Stimulated activated CD4-positive, alpha-beta T cell treated with anti-CD3 and anti-CD28 coated beads, Interleukin-2, amount 100 ng/mL, for 48 hours (primary cell): Measurements from ENCODE around the gene SLCO4A1.

Experiments
- DNase-seq, 2 donors: peaks; one replicate each; pipeline ENCODE4 v3.0.0-alpha.2; 2020

SLCO4A1 gene, protein sequence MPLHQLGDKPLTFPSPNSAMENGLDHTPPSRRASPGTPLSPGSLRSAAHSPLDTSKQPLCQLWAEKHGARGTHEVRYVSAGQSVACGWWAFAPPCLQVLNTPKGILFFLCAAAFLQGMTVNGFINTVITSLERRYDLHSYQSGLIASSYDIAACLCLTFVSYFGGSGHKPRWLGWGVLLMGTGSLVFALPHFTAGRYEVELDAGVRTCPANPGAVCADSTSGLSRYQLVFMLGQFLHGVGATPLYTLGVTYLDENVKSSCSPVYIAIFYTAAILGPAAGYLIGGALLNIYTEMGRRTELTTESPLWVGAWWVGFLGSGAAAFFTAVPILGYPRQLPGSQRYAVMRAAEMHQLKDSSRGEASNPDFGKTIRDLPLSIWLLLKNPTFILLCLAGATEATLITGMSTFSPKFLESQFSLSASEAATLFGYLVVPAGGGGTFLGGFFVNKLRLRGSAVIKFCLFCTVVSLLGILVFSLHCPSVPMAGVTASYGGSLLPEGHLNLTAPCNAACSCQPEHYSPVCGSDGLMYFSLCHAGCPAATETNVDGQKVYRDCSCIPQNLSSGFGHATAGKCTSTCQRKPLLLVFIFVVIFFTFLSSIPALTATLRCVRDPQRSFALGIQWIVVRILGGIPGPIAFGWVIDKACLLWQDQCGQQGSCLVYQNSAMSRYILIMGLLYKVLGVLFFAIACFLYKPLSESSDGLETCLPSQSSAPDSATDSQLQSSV

DNA sequence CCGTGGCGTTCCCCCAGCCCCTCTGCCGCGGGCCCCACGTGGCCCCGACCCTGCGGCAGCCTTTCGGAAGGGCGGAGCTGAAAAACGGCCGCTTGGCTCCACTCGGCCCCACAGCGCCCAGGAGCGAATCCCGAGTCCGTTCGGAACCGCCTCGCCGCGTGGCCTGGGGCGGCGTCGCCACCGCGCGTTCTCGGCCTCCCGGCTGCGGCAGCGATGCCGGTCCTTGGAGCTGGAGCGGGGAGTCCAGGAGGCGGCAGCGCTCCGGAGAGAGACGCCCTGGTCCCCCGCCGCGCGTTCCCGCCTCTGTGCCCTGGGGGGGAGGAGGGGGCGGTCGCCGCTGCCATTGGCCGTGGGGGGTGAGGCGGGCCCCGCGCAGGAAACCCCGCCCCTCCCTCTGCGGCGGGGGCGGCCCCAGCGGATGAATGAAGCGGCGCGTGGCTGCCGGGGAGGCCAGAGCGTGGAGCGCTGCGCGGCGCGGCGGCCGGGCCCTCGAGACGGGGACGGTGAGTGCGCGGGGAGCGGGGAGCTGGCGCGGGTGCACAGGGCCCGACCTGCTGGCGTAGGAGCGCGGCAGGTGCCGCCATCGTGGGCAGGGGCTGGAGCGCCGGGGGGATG, at the start of gene SLCO4A1:
TSS of gene SLCO4A1 (plus strand) at position 453 of the 615 bp plus-strand sequence. CDS start 13,952 bp downstream, outside the sequence.
- DNase-seq = peak; percentile 80 to 84

DNA sequence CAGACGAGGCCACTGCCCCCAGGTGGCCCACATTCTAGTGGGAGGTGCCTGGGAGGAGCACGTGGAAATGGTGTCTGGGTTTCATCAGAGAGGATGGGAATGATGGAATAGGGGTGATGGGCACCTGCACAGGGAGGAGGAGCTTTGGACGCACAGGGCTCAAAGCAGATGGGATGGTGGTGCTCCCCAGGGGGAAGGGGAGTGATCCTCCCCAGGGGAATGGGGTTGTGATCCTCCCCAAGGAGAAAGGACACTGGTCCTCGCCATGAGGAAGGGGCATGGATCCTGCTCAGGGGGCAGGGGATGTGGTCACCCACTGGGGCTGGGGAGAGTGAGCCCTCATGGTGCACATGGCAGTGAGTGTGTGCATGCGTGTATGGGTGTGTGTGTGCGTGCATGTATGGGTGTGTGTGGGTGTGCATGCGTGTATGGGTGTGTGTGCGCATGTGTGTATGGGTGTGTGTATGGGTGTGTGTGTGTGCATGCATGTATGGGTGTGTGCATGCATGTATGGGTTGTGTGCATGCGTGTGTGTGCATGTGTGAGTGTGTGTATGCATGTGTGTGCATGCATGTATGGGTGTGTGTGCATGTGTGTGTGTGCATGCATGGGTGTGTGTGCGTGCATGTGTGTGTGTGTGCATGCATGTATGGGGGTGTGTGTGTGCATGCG, 49.7 kb upstream of the SLCO4A1 start:
- no peak for DNase-seq

DNA sequence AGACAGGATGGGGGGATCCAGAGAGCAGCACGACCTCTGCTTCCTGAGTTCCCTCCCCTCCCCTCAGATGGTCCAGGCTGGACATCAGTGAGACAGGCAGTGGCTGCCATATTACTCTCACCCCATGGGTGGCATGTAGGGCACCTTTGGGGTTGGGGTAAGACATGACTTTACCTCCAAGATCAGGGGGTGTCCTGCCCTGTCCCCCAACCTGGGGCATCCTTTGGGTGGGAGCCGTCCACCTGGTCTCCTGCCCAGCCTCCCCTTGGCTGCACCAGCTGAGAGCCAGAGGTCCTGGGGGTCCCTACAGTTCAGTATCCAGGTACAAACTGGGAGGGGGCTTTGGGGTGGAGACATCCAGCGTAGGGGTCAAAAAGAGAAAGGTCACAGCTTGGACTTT, 48.7 kb upstream of the SLCO4A1 start:
- no peak for DNase-seq

DNA sequence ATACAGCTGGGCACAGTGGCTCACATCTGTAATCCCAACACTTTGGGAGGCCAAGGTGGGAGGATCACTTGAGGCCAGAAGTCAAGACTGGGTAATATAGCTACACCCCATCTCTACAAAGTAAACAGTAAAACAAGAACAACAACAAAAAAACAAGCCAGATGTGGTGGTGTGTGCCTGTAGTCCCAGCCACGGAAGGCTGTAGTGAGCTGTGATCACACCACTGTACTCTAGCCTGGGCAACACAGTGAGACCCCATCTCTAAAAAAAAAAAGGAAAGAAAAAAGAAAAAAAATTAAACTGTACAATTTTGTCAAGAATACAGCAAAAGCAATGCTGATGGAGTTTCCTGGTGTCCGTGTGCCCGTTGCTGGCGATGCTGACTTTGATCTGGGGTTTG, 47.2 kb upstream of the SLCO4A1 start:
- DNase-seq = no peak

DNA sequence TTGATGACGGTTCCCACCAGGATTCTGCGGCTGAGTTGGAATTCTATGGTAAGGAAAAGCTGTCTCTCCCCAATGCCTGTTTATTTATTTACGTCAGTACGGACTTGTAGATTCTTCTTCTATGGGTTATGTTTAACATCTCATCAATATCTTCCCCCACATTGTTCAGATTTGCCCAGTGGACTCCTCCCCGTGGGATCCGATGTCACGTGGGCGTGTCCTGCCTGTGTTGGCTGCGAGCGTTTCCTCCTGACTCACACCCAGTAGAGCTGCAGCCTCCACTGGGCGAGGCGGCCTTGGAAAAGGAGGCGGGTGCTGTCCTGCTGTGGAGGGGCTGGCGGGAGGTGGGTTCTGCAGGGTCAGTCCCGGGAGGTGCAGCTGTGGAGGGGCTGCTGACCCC, 46.8 kb upstream of the SLCO4A1 start:
- no peak for DNase-seq

DNA sequence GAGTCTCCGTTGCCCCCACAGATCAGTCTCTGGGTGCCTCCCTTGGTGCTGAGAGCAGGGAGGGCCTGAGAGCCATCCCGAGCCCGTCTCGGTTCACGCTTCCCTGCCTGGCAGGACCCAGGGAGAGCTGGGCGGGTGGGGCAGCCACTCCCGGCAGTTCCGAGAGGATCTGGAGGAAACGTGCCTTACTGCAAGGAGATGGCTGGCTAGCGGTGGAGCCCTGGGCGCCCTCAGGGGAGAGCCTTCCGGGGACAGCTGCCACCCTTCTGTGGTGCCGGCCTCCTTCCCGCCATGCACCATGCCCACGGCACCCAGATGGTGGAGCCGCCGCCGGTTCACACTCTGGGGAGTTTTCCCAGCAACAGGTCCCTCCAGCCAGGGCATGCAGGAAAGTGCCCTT, 45.8 kb upstream of the SLCO4A1 start:
- no peak for DNase-seq

DNA sequence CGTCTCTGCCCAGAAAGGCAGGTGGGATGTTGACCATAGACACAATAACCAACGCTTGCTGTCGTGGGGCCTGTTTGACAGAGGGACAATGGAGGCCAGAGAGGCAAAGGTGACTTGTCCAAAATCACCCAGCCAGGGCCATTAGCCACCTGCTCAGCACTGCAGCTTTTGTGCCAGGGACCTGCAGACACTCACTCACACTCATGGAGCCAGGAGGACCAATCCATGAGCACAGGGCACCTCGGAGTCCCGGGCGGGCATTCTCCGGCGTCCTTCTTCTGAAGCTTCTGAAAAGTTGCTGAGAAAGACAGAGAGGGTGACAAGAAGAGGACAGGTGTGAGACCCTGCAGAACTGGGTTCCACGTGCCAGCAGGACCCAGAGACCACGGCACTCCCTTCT, 45.4 kb upstream of the SLCO4A1 start:
- DNase-seq = no peak

DNA sequence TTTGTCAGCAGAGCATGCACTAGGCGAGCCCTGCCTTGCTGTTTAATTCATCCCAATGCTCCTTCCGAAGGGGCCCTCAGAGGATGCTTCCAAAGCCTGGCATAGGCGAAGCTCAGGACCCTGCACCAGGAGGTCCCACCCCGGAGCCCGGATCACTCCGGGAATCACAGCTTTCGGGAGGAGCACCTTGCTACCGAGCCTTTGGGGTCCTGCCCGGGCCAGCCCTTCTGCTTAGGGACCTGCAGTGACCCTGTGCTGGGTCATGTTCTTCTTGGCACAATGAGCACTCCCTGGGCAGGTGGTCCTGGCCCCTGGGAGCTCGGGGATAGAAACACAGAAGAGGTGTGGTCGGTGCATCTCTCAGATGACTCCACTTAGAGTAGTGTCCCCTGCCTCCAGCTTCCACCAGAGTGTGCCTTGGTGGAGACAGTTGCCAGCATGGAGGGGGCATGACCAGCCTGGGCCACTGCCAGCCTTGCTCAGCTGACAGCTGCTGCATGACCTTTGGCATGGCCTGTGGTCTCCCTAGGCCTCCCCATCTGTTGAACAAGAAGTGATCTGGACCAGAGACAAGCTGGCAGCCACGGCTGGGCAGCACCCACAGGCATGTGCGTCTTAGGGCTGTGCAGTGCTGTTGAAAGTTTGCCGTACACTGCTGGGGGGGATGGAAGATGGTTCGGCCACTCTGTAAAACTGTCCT, 44.7 kb upstream of the SLCO4A1 start:
- no peak for DNase-seq

DNA sequence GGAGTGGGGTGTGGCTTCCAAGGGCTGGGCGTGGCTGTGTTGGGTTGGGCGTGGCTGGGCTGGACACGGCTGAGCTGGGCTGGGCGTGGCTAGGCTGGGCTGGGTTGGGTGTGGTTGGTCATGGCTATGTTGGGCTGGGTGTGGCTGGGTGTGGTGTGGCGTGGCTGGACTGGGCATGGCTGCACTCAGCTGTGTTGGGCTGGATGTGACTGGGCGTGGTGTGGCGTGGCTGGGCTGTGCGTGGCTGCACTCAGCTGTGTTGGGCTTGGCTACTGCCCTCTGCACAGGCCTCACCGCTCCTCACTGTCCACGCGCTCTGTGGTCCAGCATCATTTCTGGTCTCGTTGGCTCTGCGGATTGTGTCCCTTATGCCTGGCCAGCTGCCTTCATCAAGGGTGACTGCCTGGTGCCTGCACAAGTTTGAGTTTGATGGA, 43.5 kb upstream of the SLCO4A1 start:
- DNase-seq = no peak

DNA sequence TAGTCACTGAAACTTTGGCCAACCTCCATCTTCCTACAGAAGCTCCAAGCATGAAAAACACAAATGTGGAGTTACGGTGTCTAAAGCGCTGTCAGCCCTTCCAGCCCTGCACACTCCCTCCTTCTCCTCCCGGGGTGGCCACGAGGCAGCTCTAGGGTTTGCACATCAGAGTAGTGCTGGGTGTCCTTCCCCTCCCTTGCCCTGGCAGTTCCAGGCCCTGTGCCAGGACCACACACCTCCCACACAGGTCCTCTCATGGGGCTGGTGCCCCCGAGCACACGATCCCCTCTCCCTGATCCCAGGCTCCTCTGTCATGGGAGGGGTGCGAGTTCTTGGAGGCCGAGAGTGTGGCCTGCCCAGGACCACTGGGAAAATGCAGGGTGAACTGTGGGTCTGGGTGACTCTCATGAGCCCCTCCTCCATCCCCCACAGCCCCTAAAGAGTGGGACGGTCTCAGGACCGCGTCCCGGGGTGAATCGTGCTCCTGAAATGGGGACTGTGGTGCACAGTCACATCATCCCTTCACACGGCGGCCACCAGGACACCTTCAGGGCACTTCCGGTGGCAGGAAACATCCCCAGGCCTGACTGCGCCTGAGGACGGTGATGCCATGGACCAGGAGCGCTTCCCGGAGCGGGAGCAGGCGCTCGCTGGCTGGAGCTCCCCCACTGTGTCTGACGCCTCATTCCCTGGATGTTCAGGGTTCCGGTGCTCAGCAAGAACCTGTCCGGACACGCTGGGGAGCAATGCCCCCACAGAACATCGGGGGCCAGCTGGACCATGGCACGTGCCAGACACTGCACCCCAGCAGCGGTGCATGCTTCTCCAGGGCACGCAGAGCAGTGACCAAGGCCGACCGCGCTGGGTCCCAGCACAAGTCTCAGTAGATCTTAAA, 42.8 kb upstream of the SLCO4A1 start:
- DNase-seq = no peak

DNA sequence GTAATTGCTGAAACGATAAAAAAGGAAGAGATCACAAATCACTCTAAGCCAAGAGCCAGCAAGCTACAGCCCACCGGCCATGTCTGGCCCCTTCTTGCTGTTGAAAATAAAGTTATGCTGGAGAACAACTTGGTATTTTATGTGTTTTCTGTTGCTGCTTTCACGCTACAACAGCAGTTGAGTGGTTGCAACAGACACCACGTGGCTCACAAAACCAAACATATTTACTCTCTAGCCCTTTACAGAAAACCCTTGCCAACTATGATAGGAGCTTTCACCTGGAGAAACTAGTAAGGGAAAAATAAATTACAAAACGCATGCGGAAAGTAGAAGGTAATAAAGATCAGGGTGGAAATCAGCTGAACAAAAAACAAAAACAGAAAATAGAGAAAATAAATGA, 41.1 kb upstream of the SLCO4A1 start:
- no peak for DNase-seq

DNA sequence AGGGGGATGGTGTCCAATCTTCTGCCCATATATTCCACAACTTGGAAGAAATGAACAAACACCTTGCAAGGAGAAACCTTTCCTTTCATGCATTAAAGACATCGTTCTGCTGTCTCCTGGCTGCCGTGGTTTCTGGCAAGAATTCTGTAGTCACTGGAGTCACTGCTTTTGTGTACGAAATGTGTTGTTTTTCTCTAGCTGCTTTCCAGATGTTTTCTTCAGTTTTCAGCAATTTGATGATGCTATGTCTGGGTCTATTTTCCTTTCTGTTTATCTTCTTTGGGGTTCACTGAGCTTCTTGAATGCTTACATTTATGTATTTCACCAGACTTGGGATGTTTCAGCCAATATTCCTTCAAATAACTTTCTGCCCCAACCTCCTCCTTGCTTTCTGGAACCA, 40.6 kb upstream of the SLCO4A1 start:
- no peak for DNase-seq

DNA sequence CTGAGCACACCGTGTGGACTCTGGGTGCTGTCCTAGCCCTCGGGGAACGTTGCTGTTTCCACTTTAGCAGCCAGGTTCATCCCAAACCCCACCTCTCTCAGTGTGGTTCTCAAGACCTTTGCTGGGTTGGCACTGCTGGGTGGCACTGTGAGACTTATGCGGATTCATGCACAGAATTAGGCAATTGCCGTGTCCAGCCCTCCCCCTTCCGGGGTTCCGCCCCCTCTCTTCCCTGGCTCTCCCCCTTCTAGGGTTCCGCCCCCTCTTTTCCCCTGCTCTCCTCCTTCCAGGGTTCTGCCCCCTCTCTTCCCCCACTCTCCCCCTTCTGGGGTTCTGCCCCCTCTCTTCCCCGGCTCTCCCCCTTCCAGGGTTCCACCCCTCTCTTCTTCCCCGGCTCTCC, 39.8 kb upstream of the SLCO4A1 start:
- DNase-seq = no peak

DNA sequence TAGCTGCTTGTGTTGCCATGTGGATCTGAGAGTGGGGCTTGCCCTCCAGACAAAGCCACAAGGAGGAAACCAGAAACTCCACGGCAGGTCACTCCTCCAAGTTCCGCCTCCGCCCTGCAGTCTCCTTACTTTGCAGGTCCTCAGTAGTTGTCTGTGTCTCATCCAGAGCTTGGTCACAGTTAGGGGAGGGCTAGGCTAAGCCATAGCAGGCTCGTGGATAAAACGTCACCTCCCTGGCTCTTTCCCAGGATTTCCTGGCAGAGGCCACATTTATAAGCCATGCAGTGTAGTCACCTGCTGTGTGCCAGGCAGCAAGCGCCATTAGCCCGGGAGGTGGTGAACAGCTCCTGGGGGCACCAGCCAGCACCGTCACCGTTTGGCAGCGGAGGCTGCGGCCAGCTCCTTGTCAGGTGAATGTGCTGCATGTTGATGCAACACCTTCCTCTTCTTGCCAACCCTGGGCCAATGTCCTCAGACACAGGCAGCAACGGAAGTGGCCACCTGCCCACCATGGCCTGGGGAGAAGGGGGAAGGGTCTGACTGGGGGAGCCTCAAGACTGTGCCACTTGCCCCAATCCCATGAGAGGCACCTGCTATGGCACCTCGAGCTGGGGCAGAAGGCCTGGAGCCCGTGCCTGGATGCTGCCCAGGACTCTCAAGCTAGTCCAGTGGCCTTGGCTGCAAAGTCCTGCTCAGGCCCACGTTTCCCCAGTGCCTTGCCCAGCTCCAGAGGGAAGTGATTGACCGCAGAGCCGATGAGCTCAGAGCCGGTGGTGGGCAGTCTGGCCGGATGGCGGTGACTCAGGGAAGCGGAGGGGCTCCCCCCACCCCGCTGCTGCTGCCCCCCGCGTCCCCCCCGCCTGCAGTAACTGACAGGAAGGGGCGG, 39.0 kb upstream of the SLCO4A1 start:
- DNase-seq = no peak

DNA sequence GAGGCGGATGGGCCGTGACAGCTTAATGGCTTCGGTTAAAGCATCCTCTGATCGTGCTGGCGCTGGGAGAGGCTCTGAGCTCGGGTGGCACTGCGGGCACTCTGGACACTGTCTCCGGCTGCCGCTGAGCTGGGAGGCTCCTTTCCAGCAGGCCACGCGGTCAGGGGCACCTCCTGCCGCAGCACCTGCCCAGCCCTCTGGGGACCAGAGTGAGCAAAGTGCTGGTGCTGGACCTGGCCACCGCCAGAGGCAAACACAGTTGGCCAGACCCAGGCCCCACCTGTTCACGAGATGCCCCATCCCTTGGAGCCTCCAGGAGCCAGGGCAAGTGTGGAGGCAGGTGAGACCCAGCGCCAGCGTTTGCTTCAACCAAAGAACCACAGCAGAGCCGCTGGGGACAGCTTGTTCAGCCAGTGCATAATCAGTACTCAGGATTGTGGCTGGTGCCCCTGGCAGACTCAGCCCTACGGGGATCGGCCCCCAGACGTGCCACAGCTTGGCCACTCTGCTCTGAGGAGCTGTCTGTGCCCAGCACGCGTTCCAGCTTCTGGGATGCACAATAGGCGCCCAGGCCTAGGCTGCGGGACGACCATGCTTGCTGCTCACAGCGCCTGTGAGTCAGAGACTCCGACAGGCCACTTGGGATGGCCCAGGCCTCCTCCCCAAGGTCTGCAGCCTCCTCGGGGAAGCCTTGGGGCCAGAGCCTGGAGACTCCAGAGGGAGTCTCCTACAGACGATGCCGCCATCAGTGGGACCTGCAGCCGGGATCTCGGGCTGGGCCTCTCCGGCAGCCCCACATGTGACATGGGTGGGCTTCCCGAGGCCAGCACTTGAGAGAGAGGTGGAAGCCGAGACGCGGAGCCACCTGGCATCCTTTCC, 38.2 kb upstream of the SLCO4A1 start:
- DNase-seq = no peak

DNA sequence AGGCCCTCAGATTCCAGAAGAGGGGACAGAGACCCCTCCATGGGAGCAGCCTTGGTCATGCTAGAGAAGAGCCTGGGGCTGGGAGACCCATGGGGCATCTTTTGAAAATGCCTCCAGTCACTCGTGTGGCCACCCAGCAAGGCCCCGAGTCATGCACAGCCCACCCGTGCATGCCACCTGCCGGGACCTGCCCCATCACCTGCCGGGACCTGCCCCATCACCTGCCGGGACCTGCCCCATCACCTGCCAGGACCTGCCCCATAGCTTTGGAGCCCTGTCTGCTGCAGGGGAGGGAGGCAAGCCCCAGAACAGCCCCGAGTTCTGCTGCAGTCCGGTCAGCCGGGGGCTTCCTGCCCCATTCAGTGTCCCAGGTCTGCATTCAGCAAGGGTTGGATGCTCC, 37.5 kb upstream of the SLCO4A1 start:
- DNase-seq = no peak

DNA sequence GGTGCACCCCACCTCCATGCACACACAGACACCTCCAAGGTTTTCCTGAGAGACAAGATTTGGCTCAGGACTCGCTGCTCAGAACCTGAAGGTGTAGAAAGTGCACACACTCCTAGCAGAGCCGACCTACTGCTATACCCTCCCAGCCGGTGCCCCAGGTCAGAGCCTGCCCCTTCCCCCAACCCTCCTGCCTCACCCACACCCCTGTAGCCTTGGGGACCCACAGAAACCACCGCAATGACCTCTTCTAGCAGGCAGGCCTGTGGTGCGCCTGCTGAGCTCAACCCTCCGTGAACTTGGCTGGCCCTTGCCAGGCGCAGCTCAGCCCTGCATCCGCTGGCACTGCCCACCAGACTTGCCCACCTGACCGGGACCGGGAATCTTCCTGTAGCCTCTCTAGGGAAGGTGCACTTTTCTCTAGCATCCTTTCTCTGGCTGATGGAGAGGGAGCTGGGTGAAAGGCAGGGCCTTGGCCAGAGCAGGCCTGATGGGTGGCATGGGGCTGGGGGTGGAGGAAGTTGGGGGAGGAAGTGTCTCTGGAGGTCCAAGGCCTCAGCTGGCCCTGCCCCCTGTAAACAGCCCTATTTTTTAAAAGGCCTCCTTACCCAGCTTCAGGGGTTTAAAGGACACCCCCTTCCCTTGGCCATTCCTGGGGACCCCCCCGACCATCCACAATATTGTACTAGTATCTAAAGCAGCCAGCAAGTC, 36.9 kb upstream of the SLCO4A1 start:
- no peak for DNase-seq

DNA sequence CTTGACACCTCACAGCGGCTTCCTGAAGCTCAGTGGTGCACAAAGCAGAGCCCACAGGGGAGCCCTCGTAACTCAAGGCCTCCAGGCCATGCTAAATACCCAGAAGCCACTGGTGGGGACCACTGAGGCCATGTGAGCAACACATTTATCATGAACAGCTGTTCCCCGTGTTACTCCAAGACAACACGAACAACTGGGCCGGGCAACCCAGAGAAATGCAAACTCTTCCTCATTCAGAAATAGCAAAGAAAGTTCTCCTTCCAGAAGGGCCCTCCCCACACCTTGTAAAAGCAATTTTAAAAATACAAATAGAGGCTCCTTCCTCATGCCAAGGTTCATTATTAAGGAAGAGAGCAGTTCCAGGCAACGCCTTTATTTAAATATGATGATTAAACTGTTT, 36.3 kb upstream of the SLCO4A1 start:
- no peak for DNase-seq
